SK-N-MC (cell line): ENCODE results near the gene INHA.

Experiments used
- EZH2 ChIP-seq: fragments of 200-600 bp; sonication (generic); IDR thresholded peaks from one replicate; pipeline ENCODE4 v1.6.1; 2017; ENCODE audit warnings: antibody characterized with exemption
- POLR2AphosphoS5 ChIP-seq: IDR thresholded peaks from 2 replicates; pipeline ENCODE4 v1.6.1; 2012; ENCODE audit warnings: mild to moderate bottlenecking, low read depth, low read length, borderline replicate concordance

- no peak for TF ChIP-seq EZH2
- TF ChIP-seq POLR2AphosphoS5: no peak
Observed at GRCh38 chr2:219530048-219530963, 41.8 kb upstream of the INHA start.
